ENCODE measurements around the gene P3R3URF. TPM values are rescaled to one million over a fixed set of nuclear protein-coding genes. Genes with fewer than 3 reads are reported as not detected.

Gene P3R3URF
- total and polyA plus RNA-seq, 9 of the 15 experiments (the other 6 are each of a cell fraction or from before 2014, with no cell fraction given) = not detected

DNA sequence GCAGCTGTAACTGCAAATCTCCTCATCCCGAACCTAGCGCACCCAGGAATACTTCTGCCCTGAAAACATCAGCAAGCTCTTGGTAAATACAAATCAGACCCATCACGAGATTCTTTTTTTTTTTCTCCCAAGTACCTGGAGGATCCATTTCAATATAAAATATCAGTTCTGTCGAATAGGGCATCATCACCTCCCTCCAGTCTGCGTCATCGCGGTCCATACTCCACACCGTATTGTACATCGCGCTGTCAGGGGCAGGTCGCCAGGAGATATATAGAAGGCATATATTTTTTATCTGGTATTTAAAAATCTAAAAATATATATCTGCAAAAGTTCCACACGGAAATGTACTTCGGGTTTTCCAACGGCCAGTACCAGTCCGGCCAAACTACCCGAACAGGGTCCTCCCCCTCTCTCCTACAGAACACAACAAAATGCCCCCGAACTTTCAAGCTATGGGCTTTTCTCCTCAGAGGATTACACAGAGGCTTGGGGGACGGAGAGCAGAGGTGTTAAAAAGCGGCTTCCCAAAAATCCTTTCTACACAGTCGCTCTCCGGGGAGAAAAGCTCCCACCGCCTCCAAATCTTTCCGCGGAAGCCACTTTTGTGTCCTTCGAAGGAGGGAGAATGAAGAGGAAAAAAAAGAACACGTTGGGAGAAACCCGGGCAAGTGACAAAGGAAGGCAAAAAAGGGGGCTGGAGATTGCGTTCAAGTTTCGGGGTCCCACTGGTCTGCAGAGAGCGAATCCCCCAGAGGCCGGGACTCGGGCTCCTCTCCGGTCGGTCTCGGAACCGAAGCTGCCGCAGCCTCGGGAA, 44.4 kb downstream of the P3R3URF start (continued):
- TF ChIP-seq, protein P1, sequence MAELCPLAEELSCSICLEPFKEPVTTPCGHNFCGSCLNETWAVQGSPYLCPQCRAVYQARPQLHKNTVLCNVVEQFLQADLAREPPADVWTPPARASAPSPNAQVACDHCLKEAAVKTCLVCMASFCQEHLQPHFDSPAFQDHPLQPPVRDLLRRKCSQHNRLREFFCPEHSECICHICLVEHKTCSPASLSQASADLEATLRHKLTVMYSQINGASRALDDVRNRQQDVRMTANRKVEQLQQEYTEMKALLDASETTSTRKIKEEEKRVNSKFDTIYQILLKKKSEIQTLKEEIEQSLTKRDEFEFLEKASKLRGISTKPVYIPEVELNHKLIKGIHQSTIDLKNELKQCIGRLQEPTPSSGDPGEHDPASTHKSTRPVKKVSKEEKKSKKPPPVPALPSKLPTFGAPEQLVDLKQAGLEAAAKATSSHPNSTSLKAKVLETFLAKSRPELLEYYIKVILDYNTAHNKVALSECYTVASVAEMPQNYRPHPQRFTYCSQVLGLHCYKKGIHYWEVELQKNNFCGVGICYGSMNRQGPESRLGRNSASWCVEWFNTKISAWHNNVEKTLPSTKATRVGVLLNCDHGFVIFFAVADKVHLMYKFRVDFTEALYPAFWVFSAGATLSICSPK (IDR thresholded peaks at IDR 0.05; ENCODE audit: borderline replicate concordance) = no peak
- TF ChIP-seq CTCF (IDR thresholded peaks at IDR 0.05 in 2 of 3, conservative IDR thresholded peaks at IDR 0.05 in 1 of 3; ENCODE audit: insufficient read depth in 2 of 3, low read depth in 1 of 3, low read length in 3 of 3) (no peak), ZNF239 (CRISPR knock-in tag; IDR thresholded peaks at IDR 0.05) (no peak), ZNF316 (IDR thresholded peaks at IDR 0.05) (no peak), ERF (CRISPR knock-in tag; IDR thresholded peaks at IDR 0.05) (peak; percentile 49; the same call in 1 of the 2 replicates), SRF (CRISPR knock-in tag; IDR thresholded peaks at IDR 0.05) (no peak), ZNF324 (CRISPR knock-in tag; IDR thresholded peaks at IDR 0.05) (no peak), NFIX (CRISPR knock-in tag; IDR thresholded peaks at IDR 0.05; ENCODE audit: low read depth) (no peak), GTF2A2 (tag; IDR thresholded peaks at IDR 0.05) (no peak; the same call in 1 of the 2 replicates), ZNF639 (CRISPR knock-in tag; conservative IDR thresholded peaks at IDR 0.05 in 1 of 2, IDR thresholded peaks at IDR 0.05 in 1 of 2) (no peak), SMARCA5 (IDR thresholded peaks at IDR 0.05) (no peak), MYBL2 (IDR thresholded peaks at IDR 0.05; ENCODE audit: low read depth) (no peak), MYBL2 (CRISPR knock-in tag; IDR thresholded peaks at IDR 0.05; ENCODE audit: borderline replicate concordance) (no peak), MCM7 (IDR thresholded peaks at IDR 0.05) (no peak), ZFP30 (CRISPR knock-in tag; IDR thresholded peaks at IDR 0.05; ENCODE audit: borderline replicate concordance) (no peak), ZNF778 (CRISPR knock-in tag; IDR thresholded peaks at IDR 0.05) (no peak), MCM3 (IDR thresholded peaks at IDR 0.05) (no peak)
- TF ChIP-seq, protein P2, sequence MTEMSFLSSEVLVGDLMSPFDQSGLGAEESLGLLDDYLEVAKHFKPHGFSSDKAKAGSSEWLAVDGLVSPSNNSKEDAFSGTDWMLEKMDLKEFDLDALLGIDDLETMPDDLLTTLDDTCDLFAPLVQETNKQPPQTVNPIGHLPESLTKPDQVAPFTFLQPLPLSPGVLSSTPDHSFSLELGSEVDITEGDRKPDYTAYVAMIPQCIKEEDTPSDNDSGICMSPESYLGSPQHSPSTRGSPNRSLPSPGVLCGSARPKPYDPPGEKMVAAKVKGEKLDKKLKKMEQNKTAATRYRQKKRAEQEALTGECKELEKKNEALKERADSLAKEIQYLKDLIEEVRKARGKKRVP (CRISPR knock-in tag; IDR thresholded peaks at IDR 0.05) = no peak
- TF ChIP-seq, protein P3, sequence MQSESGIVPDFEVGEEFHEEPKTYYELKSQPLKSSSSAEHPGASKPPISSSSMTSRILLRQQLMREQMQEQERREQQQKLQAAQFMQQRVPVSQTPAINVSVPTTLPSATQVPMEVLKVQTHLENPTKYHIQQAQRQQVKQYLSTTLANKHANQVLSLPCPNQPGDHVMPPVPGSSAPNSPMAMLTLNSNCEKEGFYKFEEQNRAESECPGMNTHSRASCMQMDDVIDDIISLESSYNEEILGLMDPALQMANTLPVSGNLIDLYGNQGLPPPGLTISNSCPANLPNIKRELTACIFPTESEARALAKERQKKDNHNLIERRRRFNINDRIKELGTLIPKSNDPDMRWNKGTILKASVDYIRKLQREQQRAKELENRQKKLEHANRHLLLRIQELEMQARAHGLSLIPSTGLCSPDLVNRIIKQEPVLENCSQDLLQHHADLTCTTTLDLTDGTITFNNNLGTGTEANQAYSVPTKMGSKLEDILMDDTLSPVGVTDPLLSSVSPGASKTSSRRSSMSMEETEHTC (IDR thresholded peaks at IDR 0.05) = no peak
- TF ChIP-seq, protein P4, sequence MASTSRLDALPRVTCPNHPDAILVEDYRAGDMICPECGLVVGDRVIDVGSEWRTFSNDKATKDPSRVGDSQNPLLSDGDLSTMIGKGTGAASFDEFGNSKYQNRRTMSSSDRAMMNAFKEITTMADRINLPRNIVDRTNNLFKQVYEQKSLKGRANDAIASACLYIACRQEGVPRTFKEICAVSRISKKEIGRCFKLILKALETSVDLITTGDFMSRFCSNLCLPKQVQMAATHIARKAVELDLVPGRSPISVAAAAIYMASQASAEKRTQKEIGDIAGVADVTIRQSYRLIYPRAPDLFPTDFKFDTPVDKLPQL (IDR thresholded peaks at IDR 0.05; ENCODE audit: extremely low read depth, insufficient read length) = no peak
